HEK293 (cell line): ENCODE data around the gene CDCA7.

ENCODE experiments used
- CTCF ChIA-PET: fragments of 350-600 bp; formaldehyde crosslinking; extraction: SDS; loops from one replicate; lab custom pipeline; 2021; ENCODE audit warnings: antibody characterized with exemption; lab: Yijun Ruan, JAX
- POLR2A ChIA-PET: fragments of 300-600 bp; formaldehyde crosslinking; extraction: SDS; loops from one replicate; lab custom pipeline; 2020; ENCODE audit warnings: antibody characterized with exemption, inconsistent platforms; lab: Yijun Ruan, JAX
- H3K27ac ChIP-seq: fragments of 200-500 bp; sonication (Bioruptor generic); 2 replicates; pipeline ENCODE4 v1.5.1; 2014; ENCODE audit warnings: low read depth, low read length, control low read depth, inconsistent platforms; ENCODE audit errors: extremely low read depth
- H3K36me3 ChIP-seq, 2 experiments: fragments of 200-500 bp in 1 of 2; sonication (Bioruptor generic) in 1 of 2; 1 replicate in 1 of 2; 2 replicates in 1 of 2; pipeline ENCODE4 v1.5.1; 2014 to 2017; ENCODE audit warnings: inconsistent platforms in 2 of 2, low read length in 2 of 2; ENCODE audit not compliant: control insufficient read depth in 2 of 2, insufficient read depth in 1 of 2
- H3K4me1 ChIP-seq: fragments of 200-500 bp; sonication (Bioruptor generic); 2 replicates; pipeline ENCODE4 v1.5.1; 2014; ENCODE audit warnings: mild to moderate bottlenecking, low read length, inconsistent platforms; ENCODE audit not compliant: control insufficient read depth, insufficient read depth
- H3K4me3 ChIP-seq: 2 replicates; pipeline ENCODE4 v1.5.1; 2011; ENCODE audit warnings: low read depth, mild to moderate bottlenecking, control low read depth, low read length, moderate library complexity
- H3K9me3 ChIP-seq: fragments of 200-500 bp; sonication (Bioruptor generic); 2 replicates; pipeline ENCODE4 v1.5.1; 2014; ENCODE audit warnings: low read depth, low read length, inconsistent platforms; ENCODE audit not compliant: control insufficient read depth, insufficient read depth
- AEBP2 ChIP-seq: fragments of 450-650 bp; formaldehyde crosslinking; IDR thresholded peaks from 2 replicates; pipeline ENCODE4 v1.5.1; 2016; ENCODE audit warnings: missing biosample characterization, missing genetic modification characterization, borderline replicate concordance
- HOXD13 ChIP-seq: sonication (generic); formaldehyde crosslinking; IDR thresholded peaks from 2 replicates; pipeline ENCODE4 v1.8.0; 2022; ENCODE audit warnings: missing genetic modification reagents, borderline replicate concordance
- KLF16 ChIP-seq: fragments of 450-650 bp; formaldehyde crosslinking; IDR thresholded peaks from 2 replicates; pipeline ENCODE4 v1.5.1; 2017; ENCODE audit warnings: missing biosample characterization, missing genetic modification characterization
- PRDM6 ChIP-seq: fragments of 450-650 bp; formaldehyde crosslinking; IDR thresholded peaks from 2 replicates; pipeline ENCODE4 v1.5.1; 2017; ENCODE audit warnings: missing biosample characterization, missing genetic modification characterization
- TRIM28 ChIP-seq: IDR thresholded peaks from 2 replicates; pipeline ENCODE4 v1.6.1; 2011; ENCODE audit warnings: low read length, control low read depth, borderline replicate concordance
- TSHZ1 ChIP-seq: fragments of 450-650 bp; formaldehyde crosslinking; IDR thresholded peaks from 2 replicates; pipeline ENCODE4 v1.5.1; 2016; ENCODE audit warnings: missing biosample characterization, missing genetic modification characterization, borderline replicate concordance
- ZBTB17 ChIP-seq: fragments of 450-650 bp; formaldehyde crosslinking; IDR thresholded peaks from 2 replicates; pipeline ENCODE4 v1.5.1; 2016; ENCODE audit warnings: missing biosample characterization, missing genetic modification characterization
- ZBTB26 ChIP-seq: fragments of 450-650 bp; formaldehyde crosslinking; optimal IDR thresholded peaks from 2 replicates; pipeline ENCODE3; 2016; ENCODE audit warnings: missing biosample characterization, mild to moderate bottlenecking, missing genetic modification characterization
- ZNF10 ChIP-seq: fragments of 450-650 bp; formaldehyde crosslinking; IDR thresholded peaks from 2 replicates; pipeline ENCODE4 v1.5.1; 2017; ENCODE audit warnings: missing biosample characterization, missing genetic modification characterization
- ZNF341 ChIP-seq: fragments of 450-650 bp; formaldehyde crosslinking; IDR thresholded peaks from 2 replicates; pipeline ENCODE4; 2016; ENCODE audit warnings: low read depth, missing biosample characterization, missing genetic modification characterization
- ZNF37A ChIP-seq: fragments of 450-650 bp; IDR thresholded peaks from 2 replicates; pipeline ENCODE4 v1.5.1; 2018; ENCODE audit warnings: missing biosample characterization, missing genetic modification characterization
- ZNF398 ChIP-seq: fragments of 450-650 bp; formaldehyde crosslinking; IDR thresholded peaks from 2 replicates; pipeline ENCODE4 v1.5.1; 2017; ENCODE audit warnings: missing biosample characterization, missing genetic modification characterization
- ZNF544 ChIP-seq: fragments of 450-650 bp; formaldehyde crosslinking; IDR thresholded peaks from 2 replicates; pipeline ENCODE4 v1.5.0; 2017; ENCODE audit warnings: missing biosample characterization, missing genetic modification characterization
- ZNF555 ChIP-seq: fragments of 450-650 bp; formaldehyde crosslinking; conservative IDR thresholded peaks from 2 replicates; pipeline ENCODE4 v1.5.1; 2017; ENCODE audit warnings: missing biosample characterization, mild to moderate bottlenecking, missing genetic modification characterization, inconsistent platforms
- ZNF596 ChIP-seq: fragments of 450-650 bp; IDR thresholded peaks from 2 replicates; pipeline ENCODE4 v1.5.0; 2018; ENCODE audit warnings: missing biosample characterization, mild to moderate bottlenecking, missing genetic modification characterization, moderate library complexity
- ZNF621 ChIP-seq: fragments of 450-650 bp; formaldehyde crosslinking; IDR thresholded peaks from 2 replicates; pipeline ENCODE4 v1.5.1; 2017; ENCODE audit warnings: missing biosample characterization, missing genetic modification characterization
- ZNF704 ChIP-seq: fragments of 450-650 bp; formaldehyde crosslinking; IDR thresholded peaks from 2 replicates; pipeline ENCODE4 v1.5.1; 2016; ENCODE audit warnings: missing biosample characterization, missing genetic modification characterization
- ZNF830 ChIP-seq: fragments of 450-650 bp; IDR thresholded peaks from 2 replicates; pipeline ENCODE4 v1.5.0; 2018; ENCODE audit warnings: missing biosample characterization, missing genetic modification characterization, low read depth, mild to moderate bottlenecking, moderate library complexity
- ZNF837 ChIP-seq: fragments of 450-650 bp; formaldehyde crosslinking; IDR thresholded peaks from 2 replicates; pipeline ENCODE4 v1.5.1; 2016; ENCODE audit warnings: missing biosample characterization, missing genetic modification characterization

The CDCA7 gene

GRCh38 chr2:173373290-173373689, 18.6 kb downstream of the CDCA7 start:
- Histone ChIP-seq H3K36me3 (peaks cover 35 to 47% of the 10 kb centered on the region in 2 experiments; a peak in 2 of 3 replicates), H3K4me1 (no peaks in the 10 kb centered on the region), H3K9me3 (no peaks in the 10 kb centered on the region), H3K27ac (no peak overlapping the region), H3K4me3 (no peak overlapping the region)
- ChIA-PET POLR2A (no interaction called here), CTCF (no interaction called here)
- TF ChIP-seq ZNF596 (tag by site-specific recombination) (no peak), ZNF37A (tag by site-specific recombination) (no peak), ZNF837 (tag by site-specific recombination) (no peak), TSHZ1 (no peak), ZNF704 (tag by site-specific recombination) (no peak), ZNF341 (tag by site-specific recombination) (no peak), HOXD13 (CRISPR knock-in tag) (no peak), ZBTB26 (tag by site-specific recombination) (no peak), KLF16 (tag by site-specific recombination) (no peak), AEBP2 (no peak), ZBTB17 (tag by site-specific recombination) (no peak), ZNF398 (tag by site-specific recombination) (no peak), ZNF544 (no peak), ZNF621 (tag by site-specific recombination) (no peak), PRDM6 (tag by site-specific recombination) (no peak), ZNF10 (no peak), TRIM28 (no peak), ZNF830 (tag by site-specific recombination) (no peak), ZNF555 (tag by site-specific recombination) (no peak)
